Keratinocyte (primary cell): ENCODE results near the gene BTG3.

ENCODE experiments used
- EZH2 ChIP-seq: IDR thresholded peaks from one replicate; pipeline ENCODE4 v1.6.1; 2012; ENCODE audit warnings: inconsistent platforms, mild to moderate bottlenecking, low read length, moderate library complexity
- TF ChIP-seq, protein P1 (sequence below), 3 experiments: IDR thresholded peaks in 1 of 3; conservative IDR thresholded peaks in 1 of 3; optimal IDR thresholded peaks in 1 of 3; 2 replicates in 2 of 3; 3 replicates in 1 of 3; pipeline versions ENCODE3 to v1.5.1; 2011; ENCODE audit warnings: low read length in 3 of 3, mild to moderate bottlenecking in 3 of 3, moderate library complexity in 2 of 3, control low read depth in 1 of 3, inconsistent platforms in 1 of 3; ENCODE audit not compliant: insufficient read depth in 2 of 3; ENCODE audit errors: extremely low read depth in 1 of 3

- TF ChIP-seq, protein P1, sequence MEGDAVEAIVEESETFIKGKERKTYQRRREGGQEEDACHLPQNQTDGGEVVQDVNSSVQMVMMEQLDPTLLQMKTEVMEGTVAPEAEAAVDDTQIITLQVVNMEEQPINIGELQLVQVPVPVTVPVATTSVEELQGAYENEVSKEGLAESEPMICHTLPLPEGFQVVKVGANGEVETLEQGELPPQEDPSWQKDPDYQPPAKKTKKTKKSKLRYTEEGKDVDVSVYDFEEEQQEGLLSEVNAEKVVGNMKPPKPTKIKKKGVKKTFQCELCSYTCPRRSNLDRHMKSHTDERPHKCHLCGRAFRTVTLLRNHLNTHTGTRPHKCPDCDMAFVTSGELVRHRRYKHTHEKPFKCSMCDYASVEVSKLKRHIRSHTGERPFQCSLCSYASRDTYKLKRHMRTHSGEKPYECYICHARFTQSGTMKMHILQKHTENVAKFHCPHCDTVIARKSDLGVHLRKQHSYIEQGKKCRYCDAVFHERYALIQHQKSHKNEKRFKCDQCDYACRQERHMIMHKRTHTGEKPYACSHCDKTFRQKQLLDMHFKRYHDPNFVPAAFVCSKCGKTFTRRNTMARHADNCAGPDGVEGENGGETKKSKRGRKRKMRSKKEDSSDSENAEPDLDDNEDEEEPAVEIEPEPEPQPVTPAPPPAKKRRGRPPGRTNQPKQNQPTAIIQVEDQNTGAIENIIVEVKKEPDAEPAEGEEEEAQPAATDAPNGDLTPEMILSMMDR (optimal IDR thresholded peaks at IDR 0.05 in 1 of 3, IDR thresholded peaks at IDR 0.05 in 1 of 3, conservative IDR thresholded peaks at IDR 0.05 in 1 of 3; ENCODE audit: extremely low read depth in 1 of 3, insufficient read depth in 2 of 3, low read length in 3 of 3): no peak
- no peak for TF ChIP-seq EZH2
These were observed 22.3 kb downstream of the BTG3 start for GRCh38 chr21:17590430-17590829.
